Stimulated activated CD8-positive, alpha-beta memory T cell treated with anti-CD3 and anti-CD28 coated beads, Interleukin-12 subunit alpha, Interleukin-12 subunit beta, amount 100 ng/mL, for 24 hours (primary cell): ENCODE data around the gene SETD3.
A peak's percentile ranks its signal among the peaks of the same experiment; 100 is the strongest.

Experiments used
- DNase-seq: peaks from one replicate; pipeline ENCODE4 v3.0.0-alpha.2; 2020; ENCODE audit errors: extremely low read depth

Gene SETD3

DNA sequence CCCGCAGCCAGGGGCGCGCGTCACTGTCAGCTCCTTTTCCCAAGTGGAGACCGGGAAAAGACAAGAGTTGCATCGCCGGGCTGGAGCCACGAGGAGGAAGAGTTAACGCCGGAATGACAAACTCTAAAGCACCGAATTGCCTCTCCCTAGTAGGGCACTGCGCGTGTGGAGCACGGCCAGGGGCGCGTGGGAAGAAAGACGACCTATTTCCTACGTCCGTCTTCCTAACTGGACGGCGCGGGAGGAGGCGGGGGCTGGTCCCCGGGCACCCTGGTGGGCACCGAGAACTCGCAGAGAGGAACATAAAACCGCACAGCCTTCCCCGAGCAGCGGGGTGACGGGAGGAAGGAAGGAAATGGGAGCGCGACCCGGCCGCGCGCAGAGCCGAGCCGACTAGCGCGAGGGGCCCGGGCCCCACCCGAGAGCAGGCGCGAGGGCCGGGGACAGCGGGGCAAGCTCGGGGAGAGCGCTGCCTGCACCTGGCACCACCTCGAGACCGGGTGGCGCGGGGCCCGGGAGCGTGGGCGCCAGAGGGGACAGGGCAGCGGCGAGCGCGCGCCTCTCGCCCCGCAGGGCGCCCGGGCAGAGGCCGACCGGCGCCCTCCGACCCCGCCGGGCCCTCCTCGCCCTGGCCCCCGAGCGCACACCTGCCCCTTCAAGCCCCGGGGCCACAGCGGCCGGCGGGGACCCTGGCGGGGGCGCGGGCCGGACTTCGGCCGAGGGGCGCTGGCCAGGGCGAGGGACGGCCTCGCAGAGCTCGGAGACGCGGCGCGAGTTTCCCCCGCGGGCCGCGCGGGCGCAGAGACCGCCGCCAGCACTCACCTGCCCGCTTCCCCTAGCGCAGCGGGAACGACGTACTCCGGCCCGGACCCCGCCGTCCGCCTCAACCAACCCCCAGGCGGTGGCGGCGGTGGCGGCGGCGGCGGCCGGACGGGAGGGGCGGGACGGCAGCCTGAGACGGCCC, at the start of gene SETD3:
TSS of gene SETD3 (minus strand) at position 954 of the 964 bp plus-strand sequence. CDS start 15,054 bp downstream, outside the sequence.
- peak; percentile 8 for DNase-seq

DNA sequence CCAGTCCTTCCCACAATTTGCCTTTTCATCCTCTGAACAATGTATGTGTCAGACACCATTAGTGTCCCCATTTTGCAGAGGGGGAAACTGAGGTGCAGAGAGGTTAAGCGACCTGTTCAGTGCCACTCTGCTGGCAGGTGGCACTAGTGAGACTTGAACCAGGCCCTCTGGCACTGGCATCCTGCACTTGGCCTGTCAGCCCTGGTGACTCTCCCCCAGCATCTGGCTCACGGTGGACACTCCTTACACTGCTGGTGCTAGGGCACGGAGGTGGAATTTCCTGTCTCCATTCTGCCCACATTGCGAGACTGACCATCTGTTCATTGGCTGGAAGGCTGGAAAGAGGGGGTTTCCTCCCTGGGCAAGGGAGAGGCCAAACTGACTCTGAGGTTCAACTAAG, 49.2 kb upstream of the SETD3 start:
- DNase-seq, result no peak

DNA sequence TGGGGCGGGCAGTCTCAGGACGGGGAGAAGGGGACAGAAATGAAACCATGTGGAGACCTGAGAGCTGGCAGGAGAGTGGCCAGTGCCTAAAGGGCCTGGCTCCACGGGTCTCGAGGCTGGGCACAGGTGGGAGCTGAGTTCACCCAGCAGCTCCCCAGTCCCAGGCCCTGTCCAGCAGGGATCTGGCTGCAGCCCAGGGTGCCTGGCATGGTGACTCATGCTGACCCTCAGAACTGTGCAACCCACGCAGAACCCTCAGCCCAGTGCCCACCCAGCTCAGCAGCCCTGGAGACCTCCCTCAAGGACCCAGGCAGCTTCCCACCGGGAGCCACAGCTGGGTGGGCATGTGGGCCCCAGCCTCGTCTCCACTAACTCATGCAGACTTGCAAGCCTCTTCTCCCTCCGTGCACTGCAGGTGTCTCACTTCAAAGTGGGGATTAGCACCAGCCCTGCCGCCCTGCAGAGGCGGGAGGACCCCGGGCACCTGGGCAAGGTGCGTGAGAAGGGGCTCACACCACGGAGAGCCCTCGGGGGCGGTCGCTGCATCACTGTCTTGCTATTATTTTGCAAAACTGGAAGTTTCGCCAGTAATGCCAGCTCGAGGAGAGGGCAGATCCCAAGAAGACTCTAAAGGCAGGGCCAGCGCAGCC, 46.9 kb upstream of the SETD3 start:
- no peak for DNase-seq

DNA sequence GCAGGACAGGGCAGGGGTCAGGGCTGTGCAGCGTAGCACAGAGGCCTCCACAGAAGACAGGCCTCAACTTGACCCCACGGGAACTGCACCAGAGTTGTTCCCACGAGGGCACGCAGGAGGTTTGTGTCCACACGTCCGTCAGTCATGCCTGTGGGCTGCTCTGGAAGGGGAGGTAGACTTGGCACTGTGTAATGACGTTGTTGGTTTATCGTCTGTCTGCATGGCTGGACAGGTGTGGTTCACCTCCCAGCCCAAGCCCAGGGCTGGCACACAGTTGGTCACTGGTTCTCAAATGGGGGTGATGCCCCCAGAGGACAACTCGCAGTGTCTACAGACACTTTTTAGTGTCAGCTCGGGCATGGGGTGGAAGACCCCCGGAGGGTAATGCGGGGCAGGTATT, 46.4 kb upstream of the SETD3 start:
- no peak for DNase-seq

DNA sequence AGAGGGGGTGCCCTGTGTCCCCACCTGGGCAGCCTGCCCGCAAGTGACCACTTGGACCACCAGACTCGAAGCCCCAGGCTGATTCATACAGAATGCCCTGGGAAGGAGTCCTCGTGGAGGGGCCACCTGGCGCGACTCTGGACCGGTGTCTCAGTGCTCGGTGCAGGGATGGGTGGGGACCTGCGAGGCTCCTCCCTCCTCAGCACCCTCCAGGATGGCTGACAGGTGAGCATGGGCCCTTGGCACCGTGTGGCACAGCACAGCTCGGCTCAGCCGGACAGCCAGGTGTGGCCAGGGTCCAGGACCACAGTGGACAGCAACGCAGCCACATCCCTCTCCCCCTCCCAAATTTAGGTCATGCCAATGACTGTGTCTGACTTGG, 45.0 kb upstream of the SETD3 start:
- DNase-seq, result no peak

DNA sequence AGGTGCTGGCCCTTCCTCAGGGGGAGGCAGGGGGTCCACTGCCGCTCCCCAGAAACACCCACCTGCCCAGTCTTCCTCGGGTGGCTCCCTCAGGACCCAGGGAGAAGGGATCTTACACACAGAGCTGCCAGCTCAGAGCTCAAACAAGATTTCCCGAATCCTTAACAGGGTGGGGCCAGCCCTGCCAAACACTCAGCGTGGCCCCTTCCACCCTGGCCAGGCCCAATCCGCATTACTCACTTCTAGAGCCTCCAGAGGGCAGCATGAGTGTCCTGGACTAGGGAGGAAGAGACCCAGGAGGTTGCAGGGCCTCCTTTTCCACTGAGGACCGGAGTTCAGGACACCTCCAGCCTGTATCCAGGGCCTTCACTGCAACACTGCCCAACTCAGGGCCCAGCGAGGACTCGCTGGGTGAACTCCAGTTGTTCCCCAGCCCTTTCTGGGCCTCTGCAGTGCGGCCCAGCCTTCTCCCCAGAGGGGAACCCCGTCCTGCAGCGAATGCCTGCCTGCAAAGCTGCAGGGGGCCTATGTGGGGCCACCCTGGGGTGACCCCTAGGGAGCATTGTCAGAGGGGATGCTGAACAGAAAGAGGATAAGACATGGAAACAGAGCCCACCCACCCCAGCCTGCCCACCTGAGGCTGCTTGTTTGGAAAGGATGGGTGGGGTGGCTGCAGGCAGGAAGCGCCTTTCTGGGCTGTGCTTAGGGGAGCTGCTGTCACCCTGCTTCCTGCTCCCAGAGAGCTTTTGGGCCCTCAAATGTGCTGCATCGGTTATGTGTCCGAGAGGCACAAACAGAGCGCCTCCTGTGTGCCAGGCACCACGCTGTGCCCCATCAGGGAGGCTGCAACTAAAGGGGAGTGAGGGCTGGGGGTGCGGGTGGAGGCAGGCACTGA, 44.4 kb upstream of the SETD3 start:
- no peak for DNase-seq

DNA sequence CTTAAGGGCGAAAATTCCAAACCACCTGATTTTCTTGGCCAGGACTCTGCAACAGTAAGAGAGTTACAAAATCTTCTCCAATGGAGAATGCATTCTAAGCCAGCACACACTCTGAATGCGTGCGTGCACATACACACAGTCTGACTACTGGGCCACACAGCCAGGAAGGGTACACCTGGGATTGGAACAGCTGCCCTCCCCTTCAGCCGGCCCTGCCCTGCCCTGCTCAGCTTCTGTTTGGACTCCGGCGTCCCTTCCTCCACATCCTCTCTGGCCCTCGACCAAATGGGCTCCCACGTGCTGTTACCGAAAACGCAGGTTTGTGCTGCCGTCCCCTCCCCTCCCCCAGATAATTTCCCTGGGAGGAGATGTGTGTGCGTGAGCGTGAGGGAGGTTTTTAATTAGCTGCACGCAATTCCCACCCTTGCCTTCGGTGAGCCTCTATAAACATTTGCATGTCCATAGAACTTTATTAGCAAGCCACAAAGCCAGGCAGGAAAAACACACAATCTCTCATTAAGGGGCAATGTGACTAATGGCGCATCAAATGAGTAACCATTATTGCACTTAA, 43.5 kb upstream of the SETD3 start:
- DNase-seq, result no peak

DNA sequence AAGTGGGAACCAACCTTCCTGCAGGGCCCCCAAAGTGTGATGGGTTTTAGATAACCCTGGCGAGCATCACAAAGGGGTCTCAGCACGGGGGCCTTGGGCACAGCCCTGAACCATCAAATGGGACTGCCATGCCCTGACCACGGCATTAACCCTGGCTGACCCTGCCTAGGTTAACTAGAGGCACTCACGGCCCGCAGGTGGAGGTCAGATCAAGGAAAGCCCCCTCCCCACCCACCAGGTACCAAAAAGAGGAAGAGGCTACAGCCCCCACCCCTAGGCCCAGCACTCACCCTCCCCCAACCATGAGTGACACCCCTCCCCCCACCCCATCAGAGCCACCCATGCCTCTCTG, 43.0 kb upstream of the SETD3 start:
- DNase-seq, result no peak

DNA sequence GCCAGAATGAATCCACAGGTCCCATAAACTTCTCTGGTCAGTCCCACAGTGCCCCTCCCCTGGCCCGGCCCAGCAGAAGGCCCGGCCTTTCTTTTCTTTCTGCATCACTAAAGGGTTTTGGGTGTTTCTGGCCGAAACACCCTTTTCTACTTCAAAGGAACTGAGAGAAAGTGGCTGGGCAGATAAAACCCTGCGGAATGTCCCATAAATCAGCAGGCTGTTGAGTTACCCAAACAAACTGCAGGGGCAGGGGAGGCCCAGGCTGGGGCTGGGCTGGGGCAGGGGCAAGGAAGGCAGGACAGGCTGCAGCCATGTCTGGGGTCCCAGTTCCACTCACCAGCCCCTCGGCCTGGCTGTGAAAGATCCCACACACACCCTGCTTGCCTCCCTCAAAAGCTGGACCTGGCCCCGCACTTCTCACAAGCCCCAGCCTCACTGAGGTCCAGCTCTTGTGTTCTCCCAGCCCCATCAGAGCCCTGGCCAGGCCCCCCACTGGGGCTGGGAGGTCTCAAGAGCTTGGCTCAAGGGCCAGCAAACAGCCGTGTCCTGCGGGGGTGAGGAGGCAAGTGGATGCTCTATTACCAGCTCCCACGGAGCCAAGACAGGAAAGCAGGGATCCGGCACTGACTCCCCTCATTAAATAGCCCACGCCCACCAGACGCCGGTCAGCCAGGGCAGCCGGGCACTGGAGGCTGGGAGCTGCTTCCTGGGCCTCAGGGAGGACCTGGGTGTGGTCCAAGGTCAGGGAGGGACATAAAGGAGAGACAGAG, 42.5 kb upstream of the SETD3 start:
- no peak for DNase-seq

DNA sequence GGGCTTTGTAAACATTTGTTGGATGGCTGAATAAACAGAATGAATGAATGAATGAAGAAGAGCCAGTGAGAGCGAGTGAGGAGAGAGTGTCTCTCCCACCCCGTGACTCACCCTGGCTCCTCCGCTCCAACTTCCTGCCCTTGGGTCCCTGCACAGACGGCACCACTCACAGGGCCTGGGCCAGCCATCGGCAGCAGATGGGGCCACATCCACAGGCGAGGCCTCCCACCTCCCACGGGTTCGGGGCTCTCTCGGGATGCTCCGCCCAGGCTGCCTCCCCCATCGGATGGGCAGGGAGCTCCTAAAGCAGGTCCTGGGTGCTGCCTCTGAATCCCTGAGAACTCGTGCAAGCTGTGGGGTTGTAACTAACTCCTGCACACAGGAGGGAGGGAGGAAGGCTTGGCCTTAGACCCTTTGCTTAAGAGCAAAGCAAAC, 41.8 kb upstream of the SETD3 start:
- no peak for DNase-seq

DNA sequence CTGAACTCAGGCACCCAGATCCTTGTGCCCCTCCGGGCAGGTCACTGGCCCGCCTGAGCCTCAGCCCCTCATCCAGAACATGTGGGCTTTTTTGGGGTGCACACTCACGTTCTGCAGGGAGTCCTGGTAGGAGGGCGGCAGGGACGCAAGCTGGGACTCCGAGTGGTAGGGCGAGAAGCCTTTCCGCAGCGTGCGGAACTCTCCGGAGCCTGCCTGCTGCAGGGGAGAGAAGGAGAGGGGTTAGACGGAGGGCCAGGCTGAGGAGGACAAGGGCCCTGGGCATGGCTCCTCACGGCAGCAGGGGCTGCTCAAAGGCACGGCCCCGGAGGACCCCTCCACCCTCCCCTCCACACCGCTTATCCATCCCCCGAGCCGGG, 41.4 kb upstream of the SETD3 start:
- no peak for DNase-seq

DNA sequence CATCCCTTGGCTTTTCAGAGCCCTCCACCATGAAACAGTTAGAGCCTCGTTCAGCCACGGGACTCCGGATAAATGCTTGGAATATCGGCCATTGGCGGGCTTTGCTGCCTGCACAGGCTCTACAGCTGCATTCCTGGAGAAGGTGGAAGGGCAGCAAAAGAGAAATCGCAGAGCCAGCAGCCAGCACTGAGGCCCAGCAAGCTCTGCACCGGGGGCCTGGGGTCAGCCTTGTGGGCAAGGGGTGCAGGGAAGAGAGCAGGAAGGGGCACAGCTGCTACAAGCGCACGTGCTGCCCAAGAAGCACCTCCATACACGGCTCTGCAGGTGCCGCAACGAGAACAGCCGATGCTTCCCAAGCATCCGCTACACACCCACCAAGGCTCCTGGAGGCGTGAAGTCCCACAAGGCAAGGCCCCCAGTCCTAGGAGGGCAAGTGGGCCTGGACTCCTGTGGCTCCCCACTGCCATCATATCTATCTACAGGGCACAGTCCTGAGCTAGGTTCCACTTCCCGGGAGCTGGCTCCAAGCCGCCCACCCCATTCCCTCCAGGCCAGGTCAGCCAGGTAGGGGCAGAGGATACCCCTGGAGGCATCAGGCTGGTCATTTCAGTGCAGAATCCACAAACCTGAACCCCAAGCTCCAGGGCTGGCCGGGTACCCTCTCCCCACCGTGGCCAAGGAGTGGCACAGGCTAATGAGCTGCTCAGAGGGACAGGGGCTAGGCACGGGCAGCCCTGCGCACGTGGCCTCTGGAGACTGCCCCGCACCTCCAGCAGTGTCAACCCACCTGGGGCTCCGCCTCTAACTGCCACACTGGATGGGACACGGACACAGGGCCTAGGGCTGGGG, 40.7 kb upstream of the SETD3 start:
- no peak for DNase-seq

DNA sequence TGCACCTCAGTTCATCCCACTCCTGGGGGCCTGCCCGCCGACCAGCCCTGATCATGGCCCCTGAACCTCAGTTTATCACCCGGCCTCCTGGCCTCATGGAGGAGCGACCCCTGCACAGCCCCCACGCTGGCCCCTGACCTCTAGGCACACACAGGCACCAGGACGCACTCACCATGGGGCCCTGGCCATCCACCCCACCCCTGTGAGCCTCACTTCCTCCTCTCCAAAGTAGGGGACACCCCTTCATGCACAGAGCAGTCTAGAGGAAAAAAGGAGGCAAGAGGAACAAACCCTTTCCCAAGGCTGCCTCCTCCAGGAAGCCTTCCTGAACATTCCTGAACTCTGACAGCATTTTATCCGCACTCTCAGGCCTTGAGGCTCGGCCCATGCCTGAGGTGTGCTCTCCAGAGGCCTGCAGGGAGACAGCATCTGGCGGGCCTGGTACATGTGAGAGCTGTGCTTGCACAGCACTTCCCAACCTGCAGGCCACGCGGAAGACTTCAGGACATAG, 40.0 kb upstream of the SETD3 start:
- DNase-seq, result no peak

DNA sequence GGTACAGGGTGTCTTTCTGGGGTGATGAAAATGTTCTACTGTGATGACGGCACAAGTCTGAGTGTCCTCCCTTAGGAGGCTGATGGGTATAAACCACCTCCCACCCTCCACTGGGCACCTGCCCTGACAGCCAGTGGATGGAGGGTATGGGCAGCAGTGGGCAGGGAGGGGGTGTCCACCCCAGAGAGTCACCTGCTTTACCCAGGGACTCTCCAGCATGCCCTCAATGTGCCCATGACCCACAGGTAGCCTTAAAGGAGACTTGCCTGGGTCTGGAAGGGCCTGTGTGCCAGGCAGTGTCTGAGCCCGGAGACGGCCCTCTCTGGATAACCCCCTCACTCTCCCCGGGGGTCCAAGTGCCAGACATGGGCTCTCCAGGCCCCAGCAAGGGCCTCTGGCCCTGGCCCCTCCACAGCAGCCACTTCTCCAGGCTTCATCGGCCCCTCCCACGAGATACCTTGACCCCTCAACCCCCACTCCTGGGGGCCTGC, 39.3 kb upstream of the SETD3 start:
- no peak for DNase-seq

DNA sequence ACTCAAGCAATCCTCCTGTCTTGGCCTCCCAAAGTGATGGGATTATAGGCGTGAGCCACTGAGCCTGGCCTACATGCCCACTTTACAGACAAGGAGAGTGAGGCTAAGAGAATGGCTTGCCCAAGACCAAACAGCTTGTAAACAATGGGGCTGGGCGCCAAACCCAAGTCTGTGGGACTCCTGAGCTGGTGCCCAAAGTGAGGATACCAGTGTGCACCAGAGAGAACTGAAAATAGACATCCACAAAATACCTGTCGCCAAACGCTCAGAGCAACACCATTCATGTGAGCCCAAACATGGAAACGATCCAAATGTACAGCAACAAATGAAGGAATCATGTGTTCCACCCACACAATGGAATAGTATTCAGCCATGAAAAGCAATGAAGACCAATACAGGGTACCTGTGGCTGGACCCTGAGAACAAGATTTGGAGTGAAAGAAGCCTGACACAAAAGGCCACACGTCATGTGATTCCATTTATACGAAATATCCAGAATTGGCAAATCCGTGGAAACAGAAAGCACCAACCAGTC, 38.8 kb upstream of the SETD3 start:
- no peak for DNase-seq

DNA sequence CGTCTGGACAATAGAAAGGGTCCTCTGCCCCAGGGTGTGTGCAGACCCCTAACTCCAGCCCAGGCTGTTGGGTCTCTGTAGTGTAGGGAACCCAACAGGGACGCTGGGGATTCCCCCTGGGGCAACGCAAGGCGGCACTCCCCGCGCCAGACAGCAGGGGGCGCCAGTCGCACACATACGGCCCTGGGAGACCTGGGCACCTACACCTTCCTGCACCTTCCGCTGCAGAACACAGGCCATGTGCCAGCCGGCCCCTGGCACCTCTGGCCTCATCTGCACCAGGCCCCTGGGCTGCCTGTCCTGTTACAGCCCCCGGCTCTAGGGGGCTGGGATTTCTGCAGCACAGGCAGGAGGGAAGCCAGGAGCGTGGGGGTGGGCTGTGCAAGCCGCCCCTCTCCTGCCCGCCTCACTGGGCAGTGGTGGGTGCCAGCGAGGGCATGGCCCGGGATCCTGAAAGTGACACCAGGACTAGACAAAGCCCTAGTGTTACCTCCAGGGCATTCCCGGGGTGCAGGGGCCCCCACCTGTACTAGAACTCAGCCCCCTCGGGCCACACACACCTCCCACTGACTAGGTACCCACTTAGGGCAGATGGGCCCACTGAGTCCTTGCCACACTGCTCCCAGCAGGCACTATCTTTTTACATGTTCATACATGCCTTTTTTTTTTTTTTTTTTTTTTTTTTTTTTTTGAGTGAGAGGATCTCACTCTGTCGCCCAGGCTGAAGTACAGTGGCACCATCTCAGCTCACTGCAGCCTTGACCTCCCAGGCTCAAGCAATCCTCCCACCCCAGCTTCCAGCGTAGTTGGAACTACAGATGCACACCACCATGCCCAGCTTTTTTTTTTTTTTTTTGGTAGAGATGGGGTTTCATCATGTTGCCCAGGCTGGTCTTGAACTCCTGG, 38.0 kb upstream of the SETD3 start:
- peak; percentile 46 for DNase-seq

DNA sequence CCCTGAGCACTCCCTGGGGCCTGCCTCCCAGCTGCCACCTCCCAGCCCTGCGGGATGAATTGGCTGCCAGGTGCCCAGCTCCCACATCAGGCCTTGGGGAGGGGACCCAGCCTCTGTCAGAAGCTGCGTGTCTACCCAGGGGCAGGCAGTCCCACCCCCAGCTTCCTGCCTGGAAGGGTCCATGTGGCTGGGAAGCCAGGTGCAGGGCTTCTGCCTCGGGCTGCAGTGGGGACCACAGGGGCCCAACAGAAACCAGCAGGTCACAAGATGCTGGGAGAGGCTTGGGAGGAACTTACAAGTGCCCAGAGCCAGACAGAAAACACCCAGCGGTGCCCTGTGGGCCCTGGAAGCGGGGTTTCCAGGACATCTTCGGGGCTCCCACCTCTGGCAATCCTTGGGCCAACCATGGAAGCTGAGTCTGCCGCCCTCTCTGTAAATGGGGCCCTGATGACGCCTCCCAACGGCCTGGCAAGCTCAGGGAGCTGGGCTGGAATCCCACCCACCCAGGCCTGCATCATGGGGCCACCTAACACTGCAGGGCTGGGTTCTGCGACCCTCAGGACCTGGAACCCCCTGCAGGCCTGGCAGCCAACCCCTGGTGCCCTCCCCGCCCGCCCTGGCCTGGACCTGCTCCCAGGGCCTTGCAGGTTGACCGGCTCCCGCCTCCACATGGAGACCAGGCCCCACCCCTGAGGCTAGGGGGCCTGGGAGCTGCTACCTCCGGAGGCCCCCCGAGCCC, 37.2 kb upstream of the SETD3 start:
- no peak for DNase-seq
